Nephron progenitor cell (in vitro differentiated cells): ENCODE results near the gene LRRC34.

Source experiments
- DNase-seq: peaks from one replicate; pipeline ENCODE4 v3.0.0; 2021
- H3K27ac Mint-ChIP-seq: 2 replicates; pipeline ENCODE4 v1.8.0; 2021; ENCODE audit warnings: mild to moderate bottlenecking, moderate library complexity, mixed read lengths
- H3K27me3 Mint-ChIP-seq: 2 replicates; pipeline ENCODE4 v1.8.0; 2021; ENCODE audit warnings: mild to moderate bottlenecking, low read depth, mixed read lengths; ENCODE audit not compliant: poor library complexity
- H3K36me3 Mint-ChIP-seq: 2 replicates; pipeline ENCODE4 v1.8.0; 2021; ENCODE audit warnings: low read depth, mixed read lengths
- H3K4me1 Mint-ChIP-seq: 2 replicates; pipeline ENCODE4 v1.8.0; 2021; ENCODE audit warnings: mixed read lengths
- H3K4me3 Mint-ChIP-seq: 2 replicates; pipeline ENCODE4 v1.8.0; 2021; ENCODE audit warnings: mild to moderate bottlenecking, moderate library complexity, mixed read lengths
- H3K9me3 Mint-ChIP-seq: 2 replicates; pipeline ENCODE4 v1.8.0; 2021; ENCODE audit warnings: mild to moderate bottlenecking, moderate library complexity, mixed read lengths
- TF ChIP-seq, protein P1 (sequence below): fragments of 200-600 bp; sonication (generic); IDR thresholded peaks from 2 replicates; pipeline ENCODE4 v1.5.0; 2021; ENCODE audit warnings: antibody characterized with exemption

Gene LRRC34, protein sequence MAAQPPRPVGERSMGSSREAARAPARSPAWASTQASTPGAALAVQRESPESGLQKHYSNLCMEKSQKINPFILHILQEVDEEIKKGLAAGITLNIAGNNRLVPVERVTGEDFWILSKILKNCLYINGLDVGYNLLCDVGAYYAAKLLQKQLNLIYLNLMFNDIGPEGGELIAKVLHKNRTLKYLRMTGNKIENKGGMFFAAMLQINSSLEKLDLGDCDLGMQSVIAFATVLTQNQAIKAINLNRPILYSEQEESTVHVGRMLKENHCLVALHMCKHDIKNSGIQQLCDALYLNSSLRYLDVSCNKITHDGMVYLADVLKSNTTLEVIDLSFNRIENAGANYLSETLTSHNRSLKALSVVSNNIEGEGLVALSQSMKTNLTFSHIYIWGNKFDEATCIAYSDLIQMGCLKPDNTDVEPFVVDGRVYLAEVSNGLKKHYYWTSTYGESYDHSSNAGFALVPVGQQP

DNA sequence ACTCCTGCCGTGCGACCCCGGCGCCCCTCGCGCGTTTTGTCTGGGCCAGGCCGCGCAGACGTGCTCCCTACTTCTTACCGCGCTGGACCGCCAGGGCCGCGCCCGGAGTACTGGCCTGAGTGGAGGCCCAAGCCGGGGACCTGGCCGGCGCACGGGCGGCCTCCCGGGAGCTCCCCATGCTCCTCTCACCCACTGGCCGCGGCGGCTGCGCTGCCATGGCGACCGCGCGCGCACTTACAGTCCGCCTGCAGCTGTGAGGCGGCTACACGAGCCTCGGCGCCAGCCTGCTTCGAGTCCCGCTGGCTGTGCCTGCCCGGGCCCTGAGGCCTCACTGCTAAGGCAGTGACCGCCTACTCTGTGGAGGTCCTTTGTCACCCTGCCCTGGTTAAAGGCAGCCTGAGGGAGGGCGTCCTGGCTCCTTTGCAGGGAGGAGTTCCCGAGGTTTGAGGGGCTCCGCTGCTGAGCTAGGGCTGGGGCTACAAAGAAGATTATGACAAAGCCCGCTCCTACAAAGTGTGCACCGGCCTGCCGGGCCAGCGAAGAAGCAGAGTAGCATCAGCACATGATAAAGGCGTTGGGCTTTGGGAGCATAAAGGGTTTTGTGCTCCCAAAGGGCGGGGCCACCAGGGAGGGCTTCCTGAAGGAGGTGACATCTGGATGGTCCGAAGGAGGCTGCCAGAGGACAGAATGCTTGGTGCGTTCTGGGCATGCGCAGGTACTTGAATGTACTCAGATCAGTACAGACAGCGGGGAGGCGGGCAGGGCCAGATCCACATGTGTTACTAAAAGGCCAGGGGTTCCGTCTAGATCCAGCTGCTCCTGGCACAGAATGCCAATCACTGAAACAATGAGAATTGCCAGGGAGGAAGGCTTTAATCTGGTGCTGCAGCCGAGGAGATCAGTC lies at the start of gene LRRC34, which contains the start of gene LRRIQ4:
TSS of gene LRRC34 (minus strand) at position 573 of the 904 bp plus-strand sequence. CDS start at position 217, 356 bp downstream.
TSS of gene LRRIQ4 (plus strand) at position 539 of the 904 bp plus-strand sequence. CDS start 9,052 bp downstream, outside the sequence.
- Mint-ChIP-seq H3K4me1 (peaks cover 19% of the 10 kb centered on the region), H3K4me3 (peak within 1 kb of the TSS; percentile 84), H3K27ac (peak within 1 kb of the TSS; percentile 77), H3K36me3 (peaks cover 4% of the 10 kb centered on the region), H3K27me3 (peaks cover 9% of the 10 kb centered on the region), H3K9me3 (peaks cover 40% of the 10 kb centered on the region)
- DNase-seq: peak; percentile 73
- TF ChIP-seq, protein P1, sequence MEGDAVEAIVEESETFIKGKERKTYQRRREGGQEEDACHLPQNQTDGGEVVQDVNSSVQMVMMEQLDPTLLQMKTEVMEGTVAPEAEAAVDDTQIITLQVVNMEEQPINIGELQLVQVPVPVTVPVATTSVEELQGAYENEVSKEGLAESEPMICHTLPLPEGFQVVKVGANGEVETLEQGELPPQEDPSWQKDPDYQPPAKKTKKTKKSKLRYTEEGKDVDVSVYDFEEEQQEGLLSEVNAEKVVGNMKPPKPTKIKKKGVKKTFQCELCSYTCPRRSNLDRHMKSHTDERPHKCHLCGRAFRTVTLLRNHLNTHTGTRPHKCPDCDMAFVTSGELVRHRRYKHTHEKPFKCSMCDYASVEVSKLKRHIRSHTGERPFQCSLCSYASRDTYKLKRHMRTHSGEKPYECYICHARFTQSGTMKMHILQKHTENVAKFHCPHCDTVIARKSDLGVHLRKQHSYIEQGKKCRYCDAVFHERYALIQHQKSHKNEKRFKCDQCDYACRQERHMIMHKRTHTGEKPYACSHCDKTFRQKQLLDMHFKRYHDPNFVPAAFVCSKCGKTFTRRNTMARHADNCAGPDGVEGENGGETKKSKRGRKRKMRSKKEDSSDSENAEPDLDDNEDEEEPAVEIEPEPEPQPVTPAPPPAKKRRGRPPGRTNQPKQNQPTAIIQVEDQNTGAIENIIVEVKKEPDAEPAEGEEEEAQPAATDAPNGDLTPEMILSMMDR: no peak

- DNase-seq: no peak
- no peaks in the 10 kb centered on the region for H3K4me1 Mint-ChIP-seq
- no peak overlapping the region for H3K4me3 Mint-ChIP-seq
- no peak overlapping the region for H3K27ac Mint-ChIP-seq
- H3K36me3 Mint-ChIP-seq: no peaks in the 10 kb centered on the region
- TF ChIP-seq, protein P1: no peak
- peaks cover 8% of the 10 kb centered on the region for H3K27me3 Mint-ChIP-seq
- H3K9me3 Mint-ChIP-seq: no peaks in the 10 kb centered on the region
These were observed 49.2 kb upstream of the LRRC34 start for GRCh38 chr3:169861871-169862270.

- TF ChIP-seq, protein P1: no peak
- Mint-ChIP-seq H3K4me1 (no peaks in the 10 kb centered on the region), H3K27ac (no peak overlapping the region), H3K4me3 (no peak overlapping the region), H3K9me3 (no peaks in the 10 kb centered on the region), H3K27me3 (peaks cover 22% of the 10 kb centered on the region), H3K36me3 (no peaks in the 10 kb centered on the region)
- no peak for DNase-seq
These were observed 45.1 kb upstream of the LRRC34 start for GRCh38 chr3:169857811-169858210.

- H3K4me3 Mint-ChIP-seq: no peak overlapping the region
- peaks cover 14% of the 10 kb centered on the region for H3K27me3 Mint-ChIP-seq
- TF ChIP-seq, protein P1: no peak
- DNase-seq: no peak
- H3K4me1 Mint-ChIP-seq: peaks cover 4% of the 10 kb centered on the region
- no peaks in the 10 kb centered on the region for H3K9me3 Mint-ChIP-seq
- H3K36me3 Mint-ChIP-seq: no peaks in the 10 kb centered on the region
- no peak overlapping the region for H3K27ac Mint-ChIP-seq
These were observed 42.8 kb upstream of the LRRC34 start for GRCh38 chr3:169855514-169855913.

- no peak overlapping the region for H3K27ac Mint-ChIP-seq
These were observed 37.9 kb upstream of the LRRC34 start for GRCh38 chr3:169850618-169851017.

More at GRCh38 chr3:169850618-169851017, 37.9 kb upstream of the LRRC34 start:
- Mint-ChIP-seq H3K9me3 (no peaks in the 10 kb centered on the region), H3K4me1 (peaks cover 4% of the 10 kb centered on the region), H3K4me3 (no peak overlapping the region), H3K27me3 (peaks cover 18% of the 10 kb centered on the region), H3K36me3 (no peaks in the 10 kb centered on the region)
- TF ChIP-seq, protein P1: no peak
- no peak for DNase-seq
